T-helper 1 cell treated with Interleukin-12 subunit alpha and Interleukin-12 subunit beta and Interleukin-4 antibody, amounts not matched to agents 30 μg/mL and 1 μg/mL, for 36 hours (primary cell): Measurements from ENCODE around the gene DNAH12.
"Not testable (repeated sequence)": the region's sequence is repeated elsewhere in the genome, so short reads cannot be mapped to it uniquely, and the experiment has no call there.

Experiments
- H3K27ac Mint-ChIP-seq: one replicate; pipeline ENCODE4 v1.8.0; 2021; ENCODE audit warnings: mild to moderate bottlenecking, mixed read lengths
- H3K27me3 Mint-ChIP-seq: one replicate; pipeline ENCODE4 v1.8.0; 2021; ENCODE audit warnings: low read depth, mixed read lengths
- H3K36me3 Mint-ChIP-seq: one replicate; pipeline ENCODE4 v1.8.0; 2021; ENCODE audit warnings: low read depth, mixed read lengths
- H3K4me1 Mint-ChIP-seq: one replicate; pipeline ENCODE4 v1.8.0; 2021; ENCODE audit warnings: low read depth, mixed read lengths
- H3K4me3 Mint-ChIP-seq: one replicate; pipeline ENCODE4 v1.8.0; 2021; ENCODE audit warnings: mild to moderate bottlenecking, moderate library complexity, mixed read lengths
- H3K9me3 Mint-ChIP-seq: one replicate; pipeline ENCODE4 v1.8.0; 2021; ENCODE audit warnings: mixed read lengths

Gene DNAH12

DNA sequence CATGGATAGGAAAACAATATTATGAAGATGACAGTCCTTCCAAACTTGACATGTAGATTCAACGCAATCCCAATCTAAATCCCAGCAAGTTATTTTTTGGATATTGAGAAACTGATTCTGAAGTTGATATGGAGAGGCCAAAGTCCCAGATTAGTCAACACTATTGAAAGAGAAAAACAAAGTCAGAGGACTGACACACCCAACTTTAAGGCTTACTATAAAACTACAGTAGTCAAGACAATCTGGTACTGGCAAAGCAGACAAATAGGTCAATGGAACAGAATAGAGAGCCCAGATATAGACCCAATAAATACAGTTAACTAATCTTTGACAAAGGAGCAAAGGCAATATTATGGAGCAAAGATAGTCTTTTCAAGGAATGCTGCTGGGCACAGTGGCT lies 132.4 kb downstream of the DNAH12 start:
- Mint-ChIP-seq H3K27me3 (peaks cover 25% of the 10 kb centered on the region), H3K4me3 (no peak overlapping the region), H3K9me3 (no peaks in the 10 kb centered on the region), H3K36me3 (no peaks in the 10 kb centered on the region), H3K27ac (no peak overlapping the region), H3K4me1 (no peaks in the 10 kb centered on the region)

DNA sequence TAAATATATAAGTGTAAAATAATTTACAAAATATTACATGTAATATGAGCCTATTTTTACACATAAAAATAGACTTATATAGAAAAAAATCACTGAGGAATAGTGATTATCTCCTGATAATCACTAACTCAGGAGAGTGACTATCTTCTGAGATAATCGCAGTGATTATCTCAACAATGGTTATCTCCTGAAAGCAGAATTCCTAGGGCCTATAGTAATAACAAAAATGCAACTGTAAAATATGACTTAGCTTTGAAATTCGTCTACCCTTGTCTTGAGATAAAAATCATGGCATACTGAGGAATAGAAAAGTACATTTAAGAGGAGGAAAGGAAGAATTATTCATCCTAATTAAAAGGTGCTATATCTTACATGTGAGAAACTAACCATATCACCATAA lies 134.7 kb downstream of the DNAH12 start:
- H3K27me3 Mint-ChIP-seq: peaks cover 25% of the 10 kb centered on the region
- no peak overlapping the region for H3K4me3 Mint-ChIP-seq
- no peaks in the 10 kb centered on the region for H3K36me3 Mint-ChIP-seq
- H3K27ac Mint-ChIP-seq: no peak overlapping the region
- no peaks in the 10 kb centered on the region for H3K4me1 Mint-ChIP-seq
- no peaks in the 10 kb centered on the region for H3K9me3 Mint-ChIP-seq

DNA sequence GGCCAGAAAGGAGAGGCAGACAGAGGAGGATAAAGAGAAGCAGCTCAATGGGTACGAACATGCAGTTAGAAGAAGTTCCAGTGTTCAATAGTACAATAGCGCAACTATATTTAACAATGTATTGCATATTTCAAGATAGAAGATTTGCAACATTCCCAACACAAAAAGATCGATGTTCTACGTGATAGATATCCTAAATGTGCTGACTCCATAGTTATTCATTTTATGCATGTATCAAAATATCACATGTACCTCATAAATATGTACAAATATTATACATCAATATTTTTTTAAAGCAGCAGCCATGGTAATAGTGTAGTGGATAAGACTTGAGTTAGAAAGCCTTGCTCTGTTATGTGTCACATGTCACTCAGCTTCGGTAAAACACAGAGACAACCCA lies 141.5 kb downstream of the DNAH12 start:
- H3K27ac Mint-ChIP-seq: no peak overlapping the region
- H3K36me3 Mint-ChIP-seq: no peaks in the 10 kb centered on the region
- peaks cover 19% of the 10 kb centered on the region for H3K27me3 Mint-ChIP-seq
- peaks cover 3% of the 10 kb centered on the region for H3K4me1 Mint-ChIP-seq
- no peaks in the 10 kb centered on the region for H3K9me3 Mint-ChIP-seq
- H3K4me3 Mint-ChIP-seq: no peak overlapping the region

DNA sequence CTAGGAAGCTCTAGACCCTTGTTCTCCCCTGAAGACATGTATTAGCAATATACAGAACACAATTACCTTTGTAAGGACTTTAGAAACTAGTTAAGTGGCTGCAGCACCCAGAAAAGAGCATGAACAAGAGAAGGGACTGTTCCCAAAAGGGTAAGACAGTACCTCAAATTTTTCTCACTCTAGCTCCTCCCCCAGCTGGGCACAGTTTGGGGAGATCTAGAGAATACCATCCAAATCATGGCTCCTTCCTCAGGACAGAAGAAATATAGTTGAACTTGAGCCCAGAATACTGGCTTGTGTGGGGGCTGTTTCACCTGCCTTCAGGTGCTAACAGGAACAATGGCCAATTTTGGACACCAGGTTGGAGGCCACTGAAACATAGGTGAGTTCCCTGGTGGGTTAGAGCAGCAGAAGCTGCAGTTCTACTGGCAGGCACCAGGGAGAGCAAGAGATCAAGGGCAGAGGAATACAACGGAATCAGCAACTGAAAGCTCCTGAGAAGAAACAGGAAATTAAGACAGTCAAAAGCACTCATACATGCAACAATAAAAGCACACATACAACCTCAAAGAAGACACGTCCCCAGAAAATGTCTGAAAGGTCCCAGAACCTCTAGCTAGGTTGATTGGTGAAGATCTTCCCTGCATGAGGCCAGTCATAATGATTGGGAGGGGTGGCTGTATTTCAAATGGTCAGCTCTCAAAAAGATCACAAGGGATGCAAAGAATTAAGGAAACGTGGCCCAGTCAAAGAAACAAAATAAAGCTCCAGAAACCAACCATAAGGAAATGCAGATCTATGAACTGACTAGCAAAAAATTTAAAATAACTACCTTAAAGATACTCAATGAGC lies 146.7 kb downstream of the DNAH12 start:
- no peak overlapping the region for H3K4me3 Mint-ChIP-seq
- no peak overlapping the region for H3K27ac Mint-ChIP-seq
- H3K9me3 Mint-ChIP-seq: no peaks in the 10 kb centered on the region
- H3K4me1 Mint-ChIP-seq: peaks cover 12% of the 10 kb centered on the region
- H3K27me3 Mint-ChIP-seq: peaks cover 22% of the 10 kb centered on the region
- no peaks in the 10 kb centered on the region for H3K36me3 Mint-ChIP-seq

DNA sequence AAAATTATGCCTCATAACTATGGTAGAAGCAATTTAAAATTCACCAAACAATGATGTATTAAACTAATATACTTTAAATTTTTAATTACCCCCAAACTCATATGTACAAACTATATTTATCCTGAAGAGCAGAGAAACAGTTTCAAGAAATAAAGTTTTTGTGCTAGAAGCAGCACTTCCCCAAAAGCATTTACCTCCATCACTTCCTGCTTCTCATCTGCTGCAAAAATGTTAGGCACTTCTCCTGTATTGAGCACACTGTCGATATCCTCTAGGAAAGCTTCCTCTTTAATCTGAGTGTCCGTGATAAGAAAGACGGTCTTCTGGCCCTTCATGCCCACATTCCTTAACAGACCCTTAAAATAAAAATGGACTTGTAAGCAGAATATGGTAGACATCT lies 150.2 kb downstream of the DNAH12 start:
- H3K27ac Mint-ChIP-seq: no peak overlapping the region
- H3K36me3 Mint-ChIP-seq: no peaks in the 10 kb centered on the region
- H3K4me1 Mint-ChIP-seq: peaks cover 12% of the 10 kb centered on the region
- no peak overlapping the region for H3K4me3 Mint-ChIP-seq
- H3K9me3 Mint-ChIP-seq: no peaks in the 10 kb centered on the region
- H3K27me3 Mint-ChIP-seq: peaks cover 6% of the 10 kb centered on the region

DNA sequence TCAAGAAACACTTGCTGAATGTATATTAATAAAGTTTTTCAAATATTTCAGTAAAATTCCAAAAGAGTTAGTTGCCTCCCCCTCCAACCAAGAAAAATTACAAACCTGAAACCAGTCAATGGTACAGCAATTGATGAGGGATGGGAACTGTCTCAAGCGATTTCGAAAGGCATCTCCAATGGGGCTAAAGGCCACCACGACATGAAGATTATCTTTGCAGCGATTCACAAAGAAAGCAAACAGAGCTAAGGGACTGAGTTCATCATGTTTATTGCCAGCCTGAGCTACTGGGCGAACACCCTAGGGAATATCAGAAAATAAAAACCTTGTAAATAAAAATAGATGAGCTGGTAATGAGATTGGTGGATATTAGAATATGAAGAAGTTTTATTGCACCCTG lies 152.4 kb downstream of the DNAH12 start:
- no peak overlapping the region for H3K27ac Mint-ChIP-seq
- H3K4me3 Mint-ChIP-seq: no peak overlapping the region
- no peaks in the 10 kb centered on the region for H3K27me3 Mint-ChIP-seq
- no peaks in the 10 kb centered on the region for H3K36me3 Mint-ChIP-seq
- peaks cover 5% of the 10 kb centered on the region for H3K4me1 Mint-ChIP-seq
- no peaks in the 10 kb centered on the region for H3K9me3 Mint-ChIP-seq

DNA sequence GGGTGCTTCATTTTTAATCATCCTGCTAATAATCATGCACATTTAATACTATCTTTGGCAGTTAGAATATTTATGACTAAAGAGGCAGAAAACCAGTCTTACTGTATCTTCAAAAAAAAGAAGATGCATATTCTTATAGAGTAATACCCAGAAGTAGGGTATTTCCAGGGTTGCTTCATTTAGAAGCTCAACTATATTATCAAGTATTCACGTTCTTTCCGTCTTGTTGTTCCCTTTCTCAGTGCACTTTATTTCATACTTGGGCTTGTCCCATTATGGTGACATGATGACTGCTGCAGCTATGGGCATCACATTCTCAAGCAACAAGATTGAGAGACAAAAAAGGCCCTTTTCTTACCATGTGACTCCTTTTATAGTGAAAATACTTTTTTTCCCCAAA lies 154.9 kb downstream of the DNAH12 start:
- no peaks in the 10 kb centered on the region for H3K36me3 Mint-ChIP-seq
- H3K27me3 Mint-ChIP-seq: no peaks in the 10 kb centered on the region
- H3K27ac Mint-ChIP-seq: no peak overlapping the region
- H3K4me1 Mint-ChIP-seq: peaks cover 4% of the 10 kb centered on the region
- H3K4me3 Mint-ChIP-seq: no peak overlapping the region
- H3K9me3 Mint-ChIP-seq: no peaks in the 10 kb centered on the region

DNA sequence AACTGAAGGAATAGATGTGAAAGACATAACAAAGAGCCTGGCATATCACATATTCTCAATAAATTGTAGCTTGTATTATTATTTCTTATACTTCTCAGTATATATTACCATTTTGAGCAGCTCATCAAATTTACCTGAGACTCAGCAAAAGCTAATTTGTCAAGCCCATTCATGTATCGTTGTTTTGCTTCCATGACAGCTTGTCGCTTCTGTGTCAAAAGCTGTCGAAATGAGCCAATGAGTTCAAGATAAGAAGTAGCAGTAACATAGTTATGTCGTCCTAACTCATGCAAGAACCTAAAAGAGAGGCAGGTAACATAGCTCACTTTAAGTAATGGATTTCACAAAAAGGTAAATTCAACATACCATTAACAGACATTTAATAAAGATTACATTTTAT lies 157.8 kb downstream of the DNAH12 start:
- H3K9me3 Mint-ChIP-seq: no peaks in the 10 kb centered on the region
- H3K36me3 Mint-ChIP-seq: no peaks in the 10 kb centered on the region
- H3K4me3 Mint-ChIP-seq: no peak overlapping the region
- no peaks in the 10 kb centered on the region for H3K27me3 Mint-ChIP-seq
- H3K4me1 Mint-ChIP-seq: no peaks in the 10 kb centered on the region
- no peak overlapping the region for H3K27ac Mint-ChIP-seq

DNA sequence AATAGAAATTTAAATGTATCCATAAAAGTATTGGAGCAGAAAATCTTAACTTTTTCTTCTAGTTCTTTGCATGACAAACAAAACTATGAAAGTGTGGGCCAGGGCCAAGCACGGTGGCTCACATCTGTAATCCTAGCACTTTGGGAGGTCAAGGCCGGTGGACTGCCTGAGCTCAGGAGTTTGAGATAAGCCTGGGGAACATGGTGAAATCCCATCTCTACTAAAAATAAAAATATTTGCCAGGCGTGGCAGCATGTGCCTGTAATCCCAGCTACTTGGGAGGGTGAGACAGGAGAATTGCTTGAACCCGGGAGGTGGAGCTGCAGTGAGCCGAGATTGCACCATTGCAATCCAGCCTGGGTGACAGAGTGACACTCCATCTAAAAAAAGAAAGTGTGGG lies 158.6 kb downstream of the DNAH12 start:
- Mint-ChIP-seq H3K4me1 (no peaks in the 10 kb centered on the region), H3K27ac (no peak overlapping the region), H3K9me3 (no peaks in the 10 kb centered on the region), H3K4me3 (no peak overlapping the region), H3K36me3 (no peaks in the 10 kb centered on the region), H3K27me3 (no peaks in the 10 kb centered on the region)

DNA sequence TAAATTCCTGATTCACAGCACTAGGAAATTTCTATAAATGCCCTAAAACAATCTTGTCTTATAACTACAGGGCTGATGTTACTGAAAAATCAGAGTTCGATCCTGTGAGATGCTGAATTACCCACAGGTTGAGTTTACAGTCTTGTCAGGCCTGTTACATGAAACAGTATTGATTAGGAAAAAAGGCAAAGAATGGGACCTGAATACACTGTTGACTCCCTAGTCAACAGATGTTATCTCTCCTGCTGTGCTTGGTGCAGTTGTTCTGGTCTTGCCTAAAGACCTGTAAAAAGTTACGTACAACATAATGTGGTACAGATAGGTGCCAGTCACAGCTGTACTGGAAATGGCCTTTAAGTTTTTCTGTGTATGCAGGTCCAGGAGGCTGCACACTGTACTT lies 160.3 kb downstream of the DNAH12 start:
- H3K9me3 Mint-ChIP-seq: no peaks in the 10 kb centered on the region

DNA sequence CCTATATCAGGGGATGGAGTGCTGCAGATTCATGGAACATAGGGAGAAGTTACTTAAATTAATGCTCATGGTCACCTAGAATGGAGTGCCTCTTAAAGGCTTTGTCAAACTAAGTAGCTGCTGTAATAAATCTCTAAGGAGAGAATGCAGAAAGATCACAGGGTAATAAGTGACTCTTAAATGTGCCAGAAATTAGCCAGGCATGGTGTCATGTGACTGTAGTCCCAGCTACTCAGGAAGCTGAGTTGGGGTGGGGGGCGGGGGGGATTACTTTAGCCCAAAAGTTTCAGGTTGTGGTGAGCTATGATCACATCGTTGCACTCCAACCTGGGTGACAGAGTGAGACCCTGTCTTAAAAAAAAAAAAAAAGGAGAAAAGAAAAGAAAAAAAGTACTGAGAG lies 160.7 kb downstream of the DNAH12 start:
- Mint-ChIP-seq H3K36me3 (no peaks in the 10 kb centered on the region), H3K9me3 (no peaks in the 10 kb centered on the region), H3K4me1 (no peaks in the 10 kb centered on the region), H3K4me3 (no peak overlapping the region), H3K27ac (no peak overlapping the region), H3K27me3 (peaks cover 7% of the 10 kb centered on the region)

More for the DNA sequence above, 160.3 kb downstream of the DNAH12 start:
- Mint-ChIP-seq H3K4me3 (no peak overlapping the region), H3K4me1 (no peaks in the 10 kb centered on the region), H3K27me3 (peaks cover 2% of the 10 kb centered on the region), H3K27ac (no peak overlapping the region), H3K36me3 (no peaks in the 10 kb centered on the region)

DNA sequence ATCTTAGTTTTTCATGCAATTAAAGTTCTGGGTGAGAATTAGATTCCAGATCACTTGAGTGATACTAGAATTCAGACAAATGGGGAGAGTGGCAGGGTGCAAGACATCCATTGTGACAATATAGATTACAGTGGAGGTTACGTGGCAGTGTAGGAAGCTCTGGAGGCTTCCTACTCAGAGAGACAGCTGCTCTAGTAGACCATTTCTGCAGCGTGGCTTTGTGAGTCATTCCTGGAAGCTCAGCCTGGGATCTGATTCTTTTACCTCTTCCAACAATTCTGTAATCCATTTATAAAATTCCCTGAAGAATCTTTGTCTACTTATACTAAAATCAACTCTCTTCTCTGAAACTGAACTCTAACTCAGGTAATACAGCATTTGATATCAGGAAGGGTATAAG lies 161.2 kb downstream of the DNAH12 start:
- Mint-ChIP-seq H3K27ac (no peak overlapping the region), H3K27me3 (peaks cover 8% of the 10 kb centered on the region), H3K4me3 (no peak overlapping the region), H3K9me3 (no peaks in the 10 kb centered on the region), H3K36me3 (no peaks in the 10 kb centered on the region), H3K4me1 (no peaks in the 10 kb centered on the region)

DNA sequence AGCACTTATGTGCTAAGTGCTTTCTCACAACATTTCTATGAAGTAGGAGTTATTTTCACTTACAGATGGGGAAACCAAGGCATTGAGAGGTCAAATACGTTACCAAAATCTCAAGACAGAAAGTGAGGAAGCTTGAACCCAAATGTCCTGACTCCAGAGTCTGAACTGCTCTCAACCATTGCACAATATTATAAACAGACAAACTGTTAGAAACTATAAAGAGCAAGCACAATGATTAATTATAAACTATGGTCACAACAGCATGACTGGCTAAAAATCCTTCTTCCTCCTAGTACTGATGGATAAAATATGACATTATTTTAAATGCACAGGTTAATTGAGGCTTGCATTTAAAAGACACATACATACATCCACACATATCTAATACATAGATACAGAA lies 173.8 kb downstream of the DNAH12 start:
- H3K9me3 Mint-ChIP-seq: no peaks in the 10 kb centered on the region
- no peaks in the 10 kb centered on the region for H3K4me1 Mint-ChIP-seq
- H3K4me3 Mint-ChIP-seq: no peak overlapping the region
- H3K27me3 Mint-ChIP-seq: peaks cover 21% of the 10 kb centered on the region
- H3K27ac Mint-ChIP-seq: no peak overlapping the region
- no peaks in the 10 kb centered on the region for H3K36me3 Mint-ChIP-seq

DNA sequence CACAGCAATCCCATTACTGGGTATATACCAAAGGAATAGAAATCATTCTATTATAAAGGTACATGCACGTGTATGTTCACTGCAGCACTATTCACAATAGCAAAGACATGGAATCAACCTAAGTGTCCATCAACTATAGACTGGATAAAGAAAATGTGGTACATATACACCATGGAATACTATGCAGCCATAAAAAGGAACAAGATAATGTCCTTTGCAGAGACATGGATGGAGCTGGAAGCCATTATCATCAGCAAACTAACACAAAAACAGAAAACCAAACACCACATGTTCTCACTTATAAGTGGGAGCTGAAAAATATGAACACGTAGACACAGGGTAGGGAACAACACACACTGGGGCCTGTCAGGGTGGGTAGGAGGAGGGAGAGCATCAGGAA lies 179.1 kb downstream of the DNAH12 start:
- H3K4me1 Mint-ChIP-seq, H3K4me3 Mint-ChIP-seq, H3K27ac Mint-ChIP-seq: not testable (repeated sequence)

DNA sequence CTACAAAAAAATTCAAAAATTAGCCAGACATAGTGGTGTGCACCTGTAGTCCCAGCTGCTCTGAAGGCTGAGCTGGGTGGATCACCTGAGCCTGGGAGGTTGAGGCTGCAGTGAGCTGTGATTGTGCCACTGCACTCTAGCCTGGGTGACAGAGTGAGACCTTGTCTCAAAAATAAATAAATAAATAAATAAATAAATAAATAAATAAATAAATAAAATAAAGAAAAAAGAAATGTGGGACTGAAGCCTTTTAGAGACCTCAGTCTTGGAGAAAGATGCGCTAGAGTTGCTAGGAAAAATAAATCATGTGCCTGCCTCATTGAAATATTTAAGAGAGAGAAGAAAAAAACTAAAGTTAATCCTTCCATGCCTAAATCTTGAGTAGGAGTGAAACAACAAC lies 187.9 kb downstream of the DNAH12 start:
- not testable (repeated sequence) for H3K27me3 Mint-ChIP-seq, H3K27ac Mint-ChIP-seq, H3K4me3 Mint-ChIP-seq, H3K9me3 Mint-ChIP-seq, H3K36me3 Mint-ChIP-seq, H3K4me1 Mint-ChIP-seq

More for the DNA sequence above, 179.1 kb downstream of the DNAH12 start:
- H3K27me3 Mint-ChIP-seq: peaks cover 15% of the 10 kb centered on the region
- not testable (repeated sequence) for H3K36me3 Mint-ChIP-seq, H3K9me3 Mint-ChIP-seq

DNA sequence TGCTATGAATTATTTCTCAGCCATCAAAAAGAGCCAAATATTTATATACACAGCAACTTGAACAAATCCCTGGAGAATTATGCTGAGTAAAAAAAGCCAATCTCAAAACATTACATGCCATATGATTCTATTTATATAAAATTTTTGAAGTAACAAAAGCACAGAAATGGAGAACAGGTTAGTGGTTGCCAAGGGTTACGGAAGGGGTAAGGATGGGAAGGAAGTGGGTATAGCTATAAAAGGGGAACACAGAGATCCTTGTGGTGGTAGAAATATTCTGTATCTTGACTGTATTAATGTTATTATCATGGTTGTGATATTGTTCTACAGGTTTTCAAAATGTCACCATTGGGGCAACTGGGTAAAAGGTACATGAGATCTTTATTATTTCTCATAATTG lies 189.4 kb downstream of the DNAH12 start:
- H3K36me3 Mint-ChIP-seq: no peaks in the 10 kb centered on the region
- no peak overlapping the region for H3K27ac Mint-ChIP-seq
- H3K4me1 Mint-ChIP-seq: no peaks in the 10 kb centered on the region
- peaks cover 7% of the 10 kb centered on the region for H3K27me3 Mint-ChIP-seq
- H3K9me3 Mint-ChIP-seq: no peaks in the 10 kb centered on the region
- no peak overlapping the region for H3K4me3 Mint-ChIP-seq
